ENCODE data around the gene PMEL. TPM values are rescaled to one million over a fixed set of nuclear protein-coding genes. Genes with fewer than 3 reads are reported as not detected.
"Not testable (repeated sequence)": the region's sequence is repeated elsewhere in the genome, so short reads cannot be mapped to it uniquely, and the experiment has no call there.

PMEL gene
- total RNA-seq, 1 experiment from 2014 or later: not detected

DNA sequence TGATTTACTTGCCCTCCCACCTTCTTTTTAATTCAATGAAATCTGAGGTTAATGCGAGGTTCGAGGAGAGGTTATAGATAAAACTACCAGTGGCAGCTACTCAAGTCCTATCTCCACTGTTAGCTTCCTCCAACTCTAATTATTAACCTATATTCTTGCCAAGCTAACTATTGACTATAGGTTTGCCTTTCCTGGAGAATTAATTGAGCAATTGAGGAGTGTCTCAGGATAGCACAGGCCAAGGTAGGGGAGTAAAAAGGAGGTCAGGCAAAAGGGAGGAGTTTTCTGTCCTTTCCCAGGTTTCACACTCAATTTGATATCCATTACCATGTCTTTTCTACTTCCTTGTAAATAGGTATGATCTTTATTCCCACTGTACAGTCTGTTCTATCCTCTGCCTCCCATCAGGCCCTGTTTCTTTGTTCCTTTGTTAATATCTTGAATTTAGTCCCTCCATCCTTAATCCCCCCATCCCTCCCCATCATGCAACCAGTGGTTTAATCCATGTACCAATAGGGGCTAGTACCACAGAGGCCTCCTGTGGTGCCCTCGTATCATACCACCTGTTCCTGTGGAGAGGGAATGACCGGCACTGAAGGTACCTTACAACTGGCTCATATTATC is 27.5 kb upstream of the PMEL start:
- peaks cover 58% of the 10 kb centered on the region for H3K36me3 Mint-ChIP-seq (ENCODE audit: insufficient read depth, unreplicated experiment)
- no peaks in the 10 kb centered on the region for H3K27me3 Mint-ChIP-seq (ENCODE audit: insufficient read depth, unreplicated experiment)
- POLR2A ChIA-PET: interaction anchor here (4.2 kb wide), 1 partner anchor 19 kb away, joined by 22 read pairs; the partner anchor contains the start of gene RAB5B
- peaks cover 12% of the 10 kb centered on the region for H3K4me1 Mint-ChIP-seq (ENCODE audit: insufficient read depth, unreplicated experiment)
- intact Hi-C loops (cut with micrococcal nuclease): no loop called here
- CTCF ChIA-PET: interaction anchor here (0.7 to 5.0 kb wide), 2 partner anchors 9 to 151 kb away, joined by 3 to 80 read pairs; partner anchors contain the start of gene MMP19
- H3K9me3 Mint-ChIP-seq (ENCODE audit: unreplicated experiment): no peaks in the 10 kb centered on the region
- BruUV-seq (replicated peaks): TSS peak; percentile 14
- H3K4me3 Mint-ChIP-seq (ENCODE audit: unreplicated experiment): no peak overlapping the region
- H3K27ac Mint-ChIP-seq (ENCODE audit: low read depth, unreplicated experiment): no peak overlapping the region
- no peak for DNase-seq (ENCODE audit: unreplicated experiment)
- TF ChIP-seq CTCF (IDR thresholded peaks at IDR 0.05; ENCODE audit: unreplicated experiment): no peak

DNA sequence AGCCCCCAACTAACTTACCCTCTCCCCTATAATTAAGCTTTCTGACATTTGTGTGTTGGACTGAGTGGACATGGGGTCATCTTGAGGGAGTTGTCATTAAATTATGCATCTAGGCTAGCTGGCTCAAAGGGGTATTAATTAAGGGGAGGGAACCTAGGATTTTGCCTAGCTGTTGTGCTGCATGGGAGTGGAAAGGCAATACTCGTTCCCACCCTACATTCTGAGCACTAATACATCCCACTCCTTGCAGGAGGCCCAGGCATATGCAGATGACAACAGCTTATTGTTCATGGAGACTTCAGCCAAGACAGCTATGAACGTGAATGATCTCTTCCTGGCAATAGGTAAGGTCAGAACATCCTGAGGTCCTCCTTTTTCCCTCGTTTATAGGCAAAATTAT is 25.3 kb upstream of the PMEL start:
- no TSS peak for BruUV-seq (replicated peaks)
- POLR2A ChIA-PET: interaction anchor here (0.7 to 4.2 kb wide), 3 partner anchors 17 to 395 kb away, joined by 4 to 22 read pairs (median 5); partner anchors contain the start of gene RAB5B
- intact Hi-C loops (cut with micrococcal nuclease): no loop called here
- no peaks in the 10 kb centered on the region for H3K9me3 Mint-ChIP-seq (ENCODE audit: unreplicated experiment)
- no peak overlapping the region for H3K4me3 Mint-ChIP-seq (ENCODE audit: unreplicated experiment)
- CTCF ChIA-PET: interaction anchor here (0.5 to 2.8 kb wide), 7 partner anchors 8 to 419 kb away, joined by 3 to 16 read pairs (median 4); no protein-coding TSS in a partner anchor
- H3K27me3 Mint-ChIP-seq (ENCODE audit: insufficient read depth, unreplicated experiment): no peaks in the 10 kb centered on the region
- H3K27ac Mint-ChIP-seq (ENCODE audit: low read depth, unreplicated experiment): no peak overlapping the region
- DNase-seq (ENCODE audit: unreplicated experiment): no peak
- TF ChIP-seq CTCF (IDR thresholded peaks at IDR 0.05; ENCODE audit: unreplicated experiment): no peak
- H3K36me3 Mint-ChIP-seq (ENCODE audit: insufficient read depth, unreplicated experiment): peaks cover 80% of the 10 kb centered on the region
- H3K4me1 Mint-ChIP-seq (ENCODE audit: insufficient read depth, unreplicated experiment): peaks cover 4% of the 10 kb centered on the region

DNA sequence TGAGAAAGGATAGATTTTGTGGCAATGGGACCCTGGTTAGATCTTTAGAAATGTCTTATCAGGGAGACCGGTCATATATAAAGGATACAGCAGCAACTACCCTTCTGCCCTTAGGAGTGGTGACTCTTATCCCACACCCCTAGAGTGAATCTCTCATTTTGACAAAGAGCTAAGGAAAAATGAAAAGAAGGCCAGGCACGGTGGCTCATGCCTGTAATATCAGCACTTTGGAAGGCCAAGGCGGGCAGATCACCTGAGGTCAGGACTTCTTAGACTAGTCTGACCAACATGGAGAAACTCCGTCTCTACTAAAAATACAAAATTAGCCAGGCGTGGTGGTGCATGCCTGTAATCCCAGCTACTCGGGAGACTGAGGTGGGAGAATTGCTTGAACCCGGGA is 20.1 kb upstream of the PMEL start:
- Mint-ChIP-seq H3K36me3 (ENCODE audit: insufficient read depth, unreplicated experiment) (peaks cover 82% of the 10 kb centered on the region), H3K27ac (ENCODE audit: low read depth, unreplicated experiment) (peak overlapping the region; percentile 19)
- H3K4me3 Mint-ChIP-seq (ENCODE audit: unreplicated experiment); DNase-seq (ENCODE audit: unreplicated experiment); intact Hi-C loops (cut with micrococcal nuclease); H3K4me1 Mint-ChIP-seq (ENCODE audit: insufficient read depth, unreplicated experiment); H3K27me3 Mint-ChIP-seq (ENCODE audit: insufficient read depth, unreplicated experiment); H3K9me3 Mint-ChIP-seq (ENCODE audit: unreplicated experiment); BruUV-seq (replicated peaks): not testable (repeated sequence)
- POLR2A ChIA-PET: interaction anchor here (0.7 to 3.0 kb wide), 2 partner anchors 12 to 1093 kb away, joined by 3 to 25 read pairs; partner anchors contain the start of gene RAB5B
- CTCF ChIA-PET: interaction anchor here (0.7 to 7.0 kb wide), 5 partner anchors 8 to 248 kb away, joined by 3 to 80 read pairs (median 3); partner anchors contain the start of gene SUOX

DNA sequence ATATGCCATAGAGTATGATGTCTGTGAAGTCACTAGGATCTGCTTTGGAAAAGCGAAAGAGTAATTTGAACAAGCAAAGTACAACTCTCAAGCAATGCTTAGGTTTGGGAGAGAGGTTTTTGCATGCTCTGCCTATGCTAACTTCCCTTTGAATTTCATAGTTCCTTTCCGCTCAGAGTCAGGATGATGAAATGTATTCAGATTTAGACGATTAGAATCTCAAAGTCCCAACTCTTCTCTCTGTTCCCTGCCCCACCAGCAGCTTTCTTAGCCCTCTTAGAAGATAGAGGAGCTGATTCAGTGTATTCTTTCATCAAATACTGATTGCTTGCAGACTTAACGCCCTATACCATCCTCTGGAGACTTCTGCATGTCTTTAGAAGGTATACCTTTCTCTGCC is 19.5 kb upstream of the PMEL start:
- intact Hi-C loops (cut with micrococcal nuclease): no loop called here
- POLR2A ChIA-PET: interaction anchor here (0.7 to 3.0 kb wide), 3 partner anchors 11 to 1094 kb away, joined by 3 to 25 read pairs (median 23); partner anchors contain the start of genes RAB5B and SUOX
- Mint-ChIP-seq H3K27ac (ENCODE audit: low read depth, unreplicated experiment) (peak overlapping the region; percentile 19), H3K4me3 (ENCODE audit: unreplicated experiment) (no peak overlapping the region), H3K36me3 (ENCODE audit: insufficient read depth, unreplicated experiment) (peaks cover 78% of the 10 kb centered on the region), H3K27me3 (ENCODE audit: insufficient read depth, unreplicated experiment) (no peaks in the 10 kb centered on the region), H3K4me1 (ENCODE audit: insufficient read depth, unreplicated experiment) (no peaks in the 10 kb centered on the region), H3K9me3 (ENCODE audit: unreplicated experiment) (no peaks in the 10 kb centered on the region)
- no TSS peak for BruUV-seq (replicated peaks)
- CTCF ChIA-PET: interaction anchor here (0.7 to 7.0 kb wide), 4 partner anchors 10 to 248 kb away, joined by 3 to 80 read pairs (median 4); partner anchors contain the start of gene SUOX
- no peak for DNase-seq (ENCODE audit: unreplicated experiment)
- no peak for TF ChIP-seq CTCF (IDR thresholded peaks at IDR 0.05; ENCODE audit: unreplicated experiment)

All from MCF 10A (cell line).